ENCODE data around the gene INTS3. TPM values are rescaled to one million over a fixed set of nuclear protein-coding genes. Genes with fewer than 3 reads are reported as not detected.

The INTS3 gene, protein sequence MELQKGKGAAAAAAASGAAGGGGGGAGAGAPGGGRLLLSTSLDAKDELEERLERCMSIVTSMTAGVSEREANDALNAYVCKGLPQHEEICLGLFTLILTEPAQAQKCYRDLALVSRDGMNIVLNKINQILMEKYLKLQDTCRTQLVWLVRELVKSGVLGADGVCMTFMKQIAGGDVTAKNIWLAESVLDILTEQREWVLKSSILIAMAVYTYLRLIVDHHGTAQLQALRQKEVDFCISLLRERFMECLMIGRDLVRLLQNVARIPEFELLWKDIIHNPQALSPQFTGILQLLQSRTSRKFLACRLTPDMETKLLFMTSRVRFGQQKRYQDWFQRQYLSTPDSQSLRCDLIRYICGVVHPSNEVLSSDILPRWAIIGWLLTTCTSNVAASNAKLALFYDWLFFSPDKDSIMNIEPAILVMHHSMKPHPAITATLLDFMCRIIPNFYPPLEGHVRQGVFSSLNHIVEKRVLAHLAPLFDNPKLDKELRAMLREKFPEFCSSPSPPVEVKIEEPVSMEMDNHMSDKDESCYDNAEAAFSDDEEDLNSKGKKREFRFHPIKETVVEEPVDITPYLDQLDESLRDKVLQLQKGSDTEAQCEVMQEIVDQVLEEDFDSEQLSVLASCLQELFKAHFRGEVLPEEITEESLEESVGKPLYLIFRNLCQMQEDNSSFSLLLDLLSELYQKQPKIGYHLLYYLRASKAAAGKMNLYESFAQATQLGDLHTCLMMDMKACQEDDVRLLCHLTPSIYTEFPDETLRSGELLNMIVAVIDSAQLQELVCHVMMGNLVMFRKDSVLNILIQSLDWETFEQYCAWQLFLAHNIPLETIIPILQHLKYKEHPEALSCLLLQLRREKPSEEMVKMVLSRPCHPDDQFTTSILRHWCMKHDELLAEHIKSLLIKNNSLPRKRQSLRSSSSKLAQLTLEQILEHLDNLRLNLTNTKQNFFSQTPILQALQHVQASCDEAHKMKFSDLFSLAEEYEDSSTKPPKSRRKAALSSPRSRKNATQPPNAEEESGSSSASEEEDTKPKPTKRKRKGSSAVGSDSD
- 100 to 1,000 TPM in 1 of 12 donors, 10 to 100 TPM in 11; 34.5 to 239 (median 37.6) TPM for polyA plus RNA-seq (ENCODE audit: insufficient read length in 12 of 12)
- long read RNA-seq, donor 1, full-length matches to known transcripts, result 2 of 23 reads
- long read RNA-seq, donor 1, partial matches to known transcripts, result 21 of 23 reads
- long read RNA-seq, donor 1, other reads (novel, unspliced or antisense), result 0 of 23 reads
- long read RNA-seq, donor 2, partial matches to known transcripts, result 0 of 1 reads
- long read RNA-seq, donor 2, other reads (novel, unspliced or antisense), result 0 of 1 reads
- long read RNA-seq, donor 3, partial matches to known transcripts, result 0 of 2 reads
- long read RNA-seq, donor 3, other reads (novel, unspliced or antisense), result 0 of 2 reads
- long read RNA-seq, donor 4, result 0 reads
- long read RNA-seq, donor 5, full-length matches to known transcripts, result 2 of 2 reads
- long read RNA-seq, donor 5, partial matches to known transcripts, result 0 of 2 reads
- long read RNA-seq, donor 5, other reads (novel, unspliced or antisense), result 0 of 2 reads
- long read RNA-seq, donor 6, full-length matches to known transcripts, result 1 of 1 reads
- long read RNA-seq, donor 6, partial matches to known transcripts, result 0 of 1 reads
- long read RNA-seq, donor 6, other reads (novel, unspliced or antisense), result 0 of 1 reads
- long read RNA-seq, donor 7, result 0 reads
- long read RNA-seq, donor 8, full-length matches to known transcripts, result 1 of 1 reads
- long read RNA-seq, donor 8, partial matches to known transcripts, result 0 of 1 reads
- long read RNA-seq, donor 8, other reads (novel, unspliced or antisense), result 0 of 1 reads
- long read RNA-seq, donor 9, partial matches to known transcripts, result 0 of 1 reads
- long read RNA-seq, donor 9, other reads (novel, unspliced or antisense), result 0 of 1 reads
- long read RNA-seq, donor 10, partial matches to known transcripts, result 0 of 2 reads
- long read RNA-seq, donor 10, other reads (novel, unspliced or antisense), result 0 of 2 reads
- long read RNA-seq, donor 11, full-length matches to known transcripts, result 2 of 2 reads
- long read RNA-seq, donor 11, partial matches to known transcripts, result 0 of 2 reads
- long read RNA-seq, donor 11, other reads (novel, unspliced or antisense), result 0 of 2 reads

DNA sequence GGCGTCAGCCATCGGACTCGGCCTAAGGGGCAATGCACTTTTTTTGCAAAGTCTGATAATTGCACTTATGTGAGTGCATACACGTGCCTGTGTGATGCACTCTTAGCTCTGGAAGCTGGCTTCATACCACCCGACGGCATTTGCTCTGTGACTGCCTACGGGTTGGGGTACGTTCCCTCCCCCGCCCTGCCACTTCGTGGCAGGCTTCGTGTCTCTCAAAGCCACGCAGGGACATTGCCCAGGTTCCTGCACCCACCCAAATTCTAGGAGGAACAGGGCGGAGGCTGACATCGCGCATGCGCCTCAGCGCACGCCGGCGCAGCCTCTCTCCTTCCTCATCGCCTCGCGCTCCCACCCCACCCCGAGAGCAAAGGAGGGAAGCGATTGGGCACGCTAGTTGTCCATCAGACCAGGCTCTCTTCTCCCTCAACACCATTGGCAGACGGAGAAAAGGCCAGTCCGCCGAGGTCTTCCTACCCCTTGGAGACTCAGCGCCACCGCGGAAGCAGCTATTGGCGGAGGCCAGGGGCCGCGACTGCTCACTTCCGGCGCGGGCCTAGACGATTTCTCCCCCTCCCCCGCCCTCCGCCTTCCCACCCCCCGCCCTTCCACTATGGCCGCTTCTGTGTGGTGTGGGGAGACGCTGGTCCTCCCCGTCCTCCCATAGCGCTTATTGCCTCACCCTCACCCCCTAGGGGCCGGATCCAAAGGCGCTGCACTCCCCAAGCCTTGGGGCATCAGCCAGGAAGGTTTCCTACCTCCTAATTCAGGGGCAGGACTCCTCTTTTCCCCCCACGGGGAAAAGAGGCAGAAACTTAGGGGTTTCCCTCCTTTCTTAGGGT lies at the start of gene INTS3:
INTS3 (plus strand) TSS at position 588 of the 842 bp plus-strand sequence. CDS start 585 bp downstream, outside the sequence.
- DNase-seq, result peak; percentile 100

DNA sequence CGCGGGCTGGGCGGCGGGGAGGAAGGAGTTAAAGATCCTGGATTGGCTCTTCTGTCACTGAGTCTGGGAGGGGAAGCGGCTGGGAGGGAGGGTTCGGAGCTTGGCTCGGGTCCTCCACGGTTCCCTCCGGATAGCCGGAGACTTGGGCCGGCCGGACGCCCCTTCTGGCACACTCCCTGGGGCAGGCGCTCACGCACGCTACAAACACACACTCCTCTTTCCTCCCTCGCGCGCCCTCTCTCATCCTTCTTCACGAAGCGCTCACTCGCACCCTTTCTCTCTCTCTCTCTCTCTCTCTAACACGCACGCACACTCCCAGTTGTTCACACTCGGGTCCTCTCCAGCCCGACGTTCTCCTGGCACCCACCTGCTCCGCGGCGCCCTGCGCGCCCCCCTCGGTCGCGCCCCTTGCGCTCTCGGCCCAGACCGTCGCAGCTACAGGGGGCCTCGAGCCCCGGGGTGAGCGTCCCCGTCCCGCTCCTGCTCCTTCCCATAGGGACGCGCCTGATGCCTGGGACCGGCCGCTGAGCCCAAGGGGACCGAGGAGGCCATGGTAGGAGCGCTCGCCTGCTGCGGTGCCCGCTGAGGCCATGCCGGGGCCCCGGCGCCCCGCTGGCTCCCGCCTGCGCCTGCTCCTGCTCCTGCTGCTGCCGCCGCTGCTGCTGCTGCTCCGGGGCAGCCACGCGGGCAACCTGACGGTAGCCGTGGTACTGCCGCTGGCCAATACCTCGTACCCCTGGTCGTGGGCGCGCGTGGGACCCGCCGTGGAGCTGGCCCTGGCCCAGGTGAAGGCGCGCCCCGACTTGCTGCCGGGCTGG lies 49.1 kb upstream of the INTS3 start, which contains the start of gene NPR1:
NPR1 (plus strand) TSS at position 170 of the 818 bp plus-strand sequence; CDS start at position 591, 421 bp downstream.
- no peak for DNase-seq

GRCh38 chr1:153679337-153680119 lies 48.3 kb upstream of the INTS3 start:
- no peak for DNase-seq

- no peak for DNase-seq
Observed at GRCh38 chr1:153680120-153680403, 47.8 kb upstream of the INTS3 start.

GRCh38 chr1:153682730-153683129 lies 45.1 kb upstream of the INTS3 start:
- no peak for DNase-seq

DNA sequence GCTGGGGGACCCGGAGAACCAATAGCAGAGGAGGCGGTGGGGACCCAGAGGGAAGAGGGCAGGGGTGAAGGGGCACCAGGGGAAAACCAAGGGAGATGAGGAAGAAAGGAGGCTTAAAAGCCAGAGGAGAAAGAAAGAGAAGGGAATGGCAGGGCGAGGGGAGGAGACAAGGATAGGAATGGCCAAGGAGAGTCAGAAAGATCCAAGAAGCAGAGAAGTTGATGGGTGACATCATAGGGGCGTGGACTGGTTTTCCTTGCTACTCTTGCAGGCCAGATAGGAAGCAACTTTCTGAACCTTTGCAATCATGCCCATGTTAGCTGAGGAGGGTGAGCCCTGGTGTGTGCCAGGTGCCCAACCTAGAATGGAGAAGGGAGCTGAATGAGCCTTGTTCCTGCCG lies 44.0 kb upstream of the INTS3 start:
- no peak for DNase-seq

DNA sequence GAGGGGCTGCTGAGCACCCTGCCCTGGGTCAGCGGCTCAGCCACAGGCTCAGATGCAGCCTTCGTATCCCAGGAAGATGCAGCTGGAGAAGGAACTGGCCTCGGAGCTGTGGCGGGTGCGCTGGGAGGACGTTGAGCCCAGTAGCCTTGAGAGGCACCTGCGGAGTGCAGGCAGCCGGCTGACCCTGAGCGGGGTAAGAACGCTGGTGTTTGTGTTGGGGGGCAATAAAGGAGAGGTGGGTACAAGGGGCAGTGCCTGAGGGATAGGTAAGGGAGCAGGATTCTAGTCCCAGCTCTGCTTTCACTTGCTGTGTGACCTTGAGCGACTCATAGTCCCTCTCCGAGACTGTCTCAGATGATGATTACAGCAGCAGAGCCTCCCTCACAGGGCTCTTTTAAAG lies 43.0 kb upstream of the INTS3 start:
- no peak for DNase-seq

DNA sequence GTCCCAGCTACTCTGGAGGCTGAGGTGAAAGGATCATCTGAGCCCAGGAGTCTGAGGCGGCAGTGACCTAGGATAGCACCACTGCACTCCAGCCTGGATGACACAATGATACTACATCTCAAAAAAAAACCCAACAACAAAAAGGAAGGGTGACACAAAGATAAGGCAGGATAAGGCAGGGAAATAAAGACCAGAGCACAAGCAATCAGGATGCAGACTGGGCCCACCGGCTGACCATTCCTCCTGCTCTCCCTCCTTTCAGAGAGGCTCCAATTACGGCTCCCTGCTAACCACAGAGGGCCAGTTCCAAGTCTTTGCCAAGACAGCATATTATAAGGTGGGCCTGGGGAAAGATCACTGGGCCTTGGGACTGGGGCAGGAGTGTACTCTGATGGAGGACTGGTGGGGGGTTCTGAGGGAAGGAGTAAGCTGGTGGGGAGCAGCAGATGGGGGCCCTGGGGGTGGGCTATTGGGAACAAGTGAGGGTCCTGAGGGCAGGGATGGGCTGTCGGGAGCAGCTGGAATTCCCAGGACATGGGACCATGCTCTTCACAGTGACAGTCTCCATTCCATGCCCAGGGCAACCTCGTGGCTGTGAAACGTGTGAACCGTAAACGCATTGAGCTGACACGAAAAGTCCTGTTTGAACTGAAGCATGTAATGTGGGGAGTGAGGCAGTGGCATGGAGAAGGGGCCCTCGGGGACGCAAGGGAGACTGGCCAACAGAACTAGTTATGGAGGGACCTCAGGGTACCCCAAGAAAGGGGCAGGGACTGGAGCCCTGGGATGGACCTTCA lies 42.1 kb upstream of the INTS3 start:
- no peak for DNase-seq

DNA sequence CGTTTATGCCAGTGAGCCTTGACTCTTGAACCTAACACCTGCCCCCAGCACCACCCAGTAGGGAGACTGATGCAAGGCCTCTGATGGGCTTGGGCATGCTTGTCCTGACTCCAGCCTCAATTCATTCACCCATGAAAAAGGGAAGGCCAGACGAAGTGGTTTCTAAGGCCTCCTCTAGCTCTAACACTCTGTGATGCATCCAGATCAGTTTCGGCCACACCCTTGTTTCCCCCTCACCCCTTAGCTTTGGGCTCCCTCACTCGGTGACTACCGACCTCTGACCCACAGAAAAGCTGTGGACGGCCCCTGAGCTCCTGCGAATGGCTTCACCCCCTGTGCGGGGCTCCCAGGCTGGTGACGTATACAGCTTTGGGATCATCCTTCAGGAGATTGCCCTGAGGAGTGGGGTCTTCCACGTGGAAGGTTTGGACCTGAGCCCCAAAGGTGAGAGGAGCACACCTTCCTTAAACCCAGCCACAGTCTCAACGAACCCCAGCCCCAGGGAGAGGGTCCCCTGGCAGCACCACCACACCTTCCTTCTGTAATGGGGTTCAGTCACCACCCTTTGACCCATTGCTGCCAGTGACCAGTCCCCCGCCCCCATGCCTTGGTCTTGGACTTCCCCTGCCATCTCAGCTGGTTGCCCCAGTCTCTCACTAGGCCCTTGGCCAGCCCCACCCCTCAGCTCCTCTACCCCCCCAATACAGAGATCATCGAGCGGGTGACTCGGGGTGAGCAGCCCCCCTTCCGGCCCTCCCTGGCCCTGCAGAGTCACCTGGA lies 40.3 kb upstream of the INTS3 start:
- no peak for DNase-seq

DNA sequence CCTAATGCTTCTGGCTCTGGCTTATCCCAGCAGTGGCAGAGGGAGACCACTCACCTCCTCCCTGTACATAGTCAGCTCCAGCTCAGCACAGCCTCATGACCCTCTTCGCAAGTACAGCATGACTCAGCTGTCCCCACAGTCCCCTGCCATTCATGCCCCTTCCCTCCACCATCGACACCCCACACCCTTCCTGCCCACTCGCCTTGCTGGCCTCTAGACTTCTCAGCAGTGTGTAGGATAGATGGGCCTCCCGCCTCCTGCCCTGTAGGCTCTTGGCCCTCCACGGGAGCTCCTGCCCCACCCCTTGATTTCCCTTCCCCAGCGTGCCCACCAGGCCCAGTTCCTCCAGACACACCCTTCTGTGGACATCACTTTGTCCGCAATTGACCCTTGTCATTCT lies 39.6 kb upstream of the INTS3 start:
- no peak for DNase-seq

DNA sequence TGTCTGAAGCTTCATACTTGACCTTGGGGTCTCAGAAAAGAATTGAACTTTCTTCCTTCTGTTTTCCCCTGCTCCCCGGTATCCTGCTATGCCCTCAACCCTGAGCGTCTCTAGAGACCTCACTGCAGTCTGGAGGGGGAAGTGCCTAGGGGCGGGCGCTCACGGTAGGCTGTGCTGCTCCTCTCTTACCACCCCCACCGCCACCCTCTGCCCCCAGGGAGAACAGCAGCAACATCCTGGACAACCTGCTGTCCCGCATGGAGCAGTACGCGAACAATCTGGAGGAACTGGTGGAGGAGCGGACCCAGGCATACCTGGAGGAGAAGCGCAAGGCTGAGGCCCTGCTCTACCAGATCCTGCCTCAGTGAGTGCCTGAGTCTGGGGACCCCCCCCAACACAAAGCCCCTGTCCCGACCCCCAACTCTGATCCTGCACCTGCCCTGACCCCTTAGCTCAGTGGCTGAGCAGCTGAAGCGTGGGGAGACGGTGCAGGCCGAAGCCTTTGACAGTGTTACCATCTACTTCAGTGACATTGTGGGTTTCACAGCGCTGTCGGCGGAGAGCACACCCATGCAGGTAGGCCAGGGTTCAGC lies 39.0 kb upstream of the INTS3 start:
- DNase-seq, result no peak

DNA sequence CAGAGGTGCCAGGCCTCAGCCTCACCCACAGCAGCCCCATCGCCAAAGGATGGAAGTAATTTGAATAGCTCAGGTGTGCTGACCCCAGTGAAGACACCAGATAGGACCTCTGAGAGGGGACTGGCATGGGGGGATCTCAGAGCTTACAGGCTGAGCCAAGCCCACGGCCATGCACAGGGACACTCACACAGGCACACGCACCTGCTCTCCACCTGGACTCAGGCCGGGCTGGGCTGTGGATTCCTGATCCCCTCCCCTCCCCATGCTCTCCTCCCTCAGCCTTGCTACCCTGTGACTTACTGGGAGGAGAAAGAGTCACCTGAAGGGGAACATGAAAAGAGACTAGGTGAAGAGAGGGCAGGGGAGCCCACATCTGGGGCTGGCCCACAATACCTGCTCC lies 34.4 kb upstream of the INTS3 start:
- DNase-seq, result no peak

- DNase-seq, result no peak
Observed at GRCh38 chr1:153696741-153697140, 31.1 kb upstream of the INTS3 start.

DNA sequence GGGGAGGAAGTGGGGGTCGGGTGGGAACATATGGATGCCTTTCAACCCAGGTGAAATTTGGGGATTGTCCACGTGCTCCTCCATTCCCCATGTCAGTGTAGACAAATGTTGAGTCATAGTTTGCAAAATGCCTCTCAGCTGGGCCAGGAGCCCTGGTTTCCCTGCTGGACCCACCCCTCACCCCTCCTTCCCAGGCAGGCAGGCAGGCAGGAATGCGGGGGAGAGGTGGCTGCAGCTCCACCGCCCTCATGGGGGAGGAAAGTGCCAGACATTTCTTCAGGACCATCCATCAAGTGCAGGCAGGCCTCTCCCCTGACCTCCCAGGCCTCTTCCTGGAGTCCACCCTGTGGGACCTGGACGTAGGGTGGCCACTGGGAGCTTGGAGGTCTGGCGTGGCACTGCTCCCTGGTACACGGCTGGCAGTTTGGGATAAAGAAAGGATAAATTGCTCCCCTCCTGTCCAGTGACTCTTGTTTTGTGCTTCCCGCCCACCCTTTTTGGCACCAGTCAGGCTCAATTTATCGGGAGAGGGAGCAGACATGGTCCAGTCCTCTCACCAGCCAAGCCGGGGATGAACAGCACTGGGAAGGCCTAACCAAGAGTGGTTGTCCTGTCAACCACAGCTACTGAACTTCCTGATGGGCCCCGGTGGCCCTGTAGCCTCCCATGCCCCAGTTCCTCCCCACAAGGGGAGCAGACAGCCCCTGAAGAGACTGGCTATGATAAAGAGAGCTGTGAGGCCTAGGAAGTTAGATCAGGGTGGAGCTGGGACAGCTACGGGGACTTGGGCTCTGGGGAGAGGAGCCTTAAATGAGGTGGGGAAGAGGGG lies 30.4 kb upstream of the INTS3 start:
- DNase-seq, result peak; percentile 18

All from muscle of arm (tissue), 14 donors.